GM19238 (cell line): ENCODE data around the gene RAB2B.
"Not testable (repeated sequence)": the region's sequence is repeated elsewhere in the genome, so short reads cannot be mapped to it uniquely, and the experiment has no call there.

Source experiments
- DNase-seq: peaks from one replicate; pipeline ENCODE4 v3.0.0; 2011; ENCODE audit warnings: low spot score; ENCODE audit not compliant: insufficient read length

RAB2B gene

DNA sequence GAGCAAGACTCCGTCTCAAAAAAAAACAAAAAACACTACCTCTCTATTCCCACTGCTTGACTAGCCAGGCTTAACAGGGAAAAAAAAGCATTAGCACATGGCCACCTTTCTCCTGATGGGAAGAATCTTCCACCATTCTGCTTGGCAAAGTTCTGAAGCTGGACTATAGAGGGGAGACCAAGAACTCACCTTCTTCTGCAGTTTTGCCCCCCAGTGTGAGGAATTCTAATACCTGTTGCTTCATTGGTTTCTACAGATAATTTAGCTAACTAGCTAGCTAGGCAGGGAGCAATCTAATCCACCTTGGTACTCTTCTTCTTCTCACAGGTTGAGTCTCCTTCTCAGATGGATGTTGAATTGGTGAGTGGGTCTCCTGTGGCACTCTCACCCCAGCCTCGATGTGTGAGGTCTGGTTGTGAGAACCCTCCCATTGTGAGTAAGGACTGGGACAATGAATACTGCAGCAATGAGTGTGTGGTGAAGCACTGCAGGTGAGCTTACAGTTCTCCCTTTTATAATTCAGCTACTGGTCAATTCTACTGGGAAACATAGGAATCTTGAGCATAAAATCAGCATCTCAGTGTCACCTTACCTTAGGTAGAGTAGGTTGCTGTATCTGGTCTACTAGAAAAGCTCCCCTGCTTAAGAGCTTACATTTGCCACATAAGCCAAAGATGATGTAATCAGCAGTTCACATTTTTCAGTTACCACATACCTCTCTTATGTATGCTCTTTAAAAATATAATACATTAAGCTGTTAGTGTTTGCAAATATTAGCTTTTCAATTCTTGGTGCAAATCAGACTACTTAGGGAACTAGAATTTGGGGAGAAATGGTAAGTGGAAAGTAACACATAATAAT lies 18.4 kb upstream of the RAB2B start:
- DNase-seq, result no peak

DNA sequence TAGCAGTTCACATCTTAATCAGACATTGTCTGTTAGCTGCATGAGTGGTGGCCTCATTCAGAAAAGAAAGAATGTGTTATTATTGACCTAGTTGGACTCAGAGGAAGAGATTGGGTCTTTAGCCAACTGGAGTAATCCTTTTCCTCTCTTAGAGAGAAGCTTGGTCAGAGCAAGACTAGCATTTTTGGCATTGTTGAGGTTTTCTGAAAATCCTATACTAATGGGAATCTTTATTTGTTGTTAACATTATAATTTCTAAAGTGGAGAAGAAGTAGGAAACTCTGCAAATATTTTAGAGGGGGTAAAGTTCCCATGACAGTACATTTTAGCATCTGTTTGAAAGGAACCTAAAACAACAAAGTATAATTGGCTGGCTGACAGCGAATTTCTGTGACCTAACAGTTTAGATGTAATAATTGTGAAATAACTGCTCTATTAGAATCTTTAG lies 9.9 kb upstream of the RAB2B start:
- no peak for DNase-seq

DNA sequence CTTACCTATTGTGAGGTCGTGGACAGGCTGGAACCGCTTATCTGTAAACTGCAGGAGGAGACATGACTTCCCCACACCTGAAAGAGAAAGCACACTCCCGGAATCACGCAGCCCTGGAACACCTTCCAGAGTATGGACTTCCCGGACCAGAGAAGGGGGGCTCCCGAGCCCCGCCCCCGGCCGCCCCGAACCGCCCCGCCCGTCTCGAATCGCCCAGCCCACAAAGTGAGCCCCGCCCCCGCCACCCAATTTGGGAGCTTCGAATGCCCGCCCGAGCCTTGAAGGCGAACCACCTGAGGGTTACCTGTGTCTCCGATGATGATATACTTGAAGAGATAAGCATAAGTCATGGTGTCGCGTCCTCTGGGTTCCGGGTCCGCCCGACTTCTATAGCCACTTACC lies 235 bp downstream of the RAB2B start:
- DNase-seq, result peak; percentile 37

DNA sequence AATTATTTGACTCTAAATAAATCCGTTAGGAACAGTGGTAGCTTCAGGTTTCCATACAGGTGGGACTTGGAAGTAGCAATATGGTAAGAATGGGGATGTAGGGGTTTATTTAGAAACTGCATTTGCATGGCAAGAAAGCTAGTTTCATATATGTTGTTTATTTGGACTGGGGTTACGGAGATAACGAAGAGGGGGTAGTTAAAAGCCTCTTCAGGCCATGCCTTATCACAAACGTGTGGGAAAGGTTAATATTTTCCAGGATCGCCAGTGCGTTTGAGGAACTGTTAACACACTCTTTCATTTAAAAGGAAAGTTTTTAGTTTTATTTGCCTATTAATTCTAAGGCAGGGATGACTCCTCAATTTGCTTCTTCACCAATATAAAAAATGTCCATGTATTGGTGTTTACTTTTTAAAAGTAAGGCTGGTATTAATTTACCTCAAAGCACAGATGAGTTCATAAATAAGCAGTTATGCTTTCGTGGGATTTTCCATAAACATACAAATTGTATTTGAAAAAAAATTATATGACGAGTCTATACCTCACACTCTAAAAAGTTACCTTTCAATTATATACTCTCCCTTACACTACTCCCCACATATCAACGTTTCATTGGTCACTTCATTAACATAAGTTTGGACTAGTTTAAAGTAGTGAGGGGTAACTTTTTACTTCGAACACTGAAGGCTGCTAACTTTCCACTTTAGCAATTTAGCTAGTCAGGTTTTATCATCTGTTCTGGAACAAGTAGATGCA lies 814 bp downstream of the RAB2B start:
- no peak for DNase-seq

DNA sequence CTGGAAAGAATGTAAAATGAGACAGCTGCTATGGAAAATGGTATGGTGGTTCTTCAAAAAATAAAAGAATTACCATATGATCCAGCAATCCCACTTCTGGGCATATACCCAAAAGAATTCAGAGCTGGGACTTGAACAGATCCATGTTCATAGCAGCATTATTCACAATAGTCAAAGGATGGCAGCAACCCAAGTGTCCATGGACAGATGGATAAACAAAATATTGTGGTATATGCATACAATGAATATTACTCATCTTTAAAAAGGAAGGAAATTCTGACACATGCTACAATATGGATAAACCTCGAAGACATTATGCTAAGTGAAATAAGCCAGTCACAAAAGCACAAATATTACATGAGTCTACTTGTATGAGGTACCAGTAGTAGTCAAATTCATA lies 9.1 kb downstream of the RAB2B start:
- DNase-seq, result no peak

DNA sequence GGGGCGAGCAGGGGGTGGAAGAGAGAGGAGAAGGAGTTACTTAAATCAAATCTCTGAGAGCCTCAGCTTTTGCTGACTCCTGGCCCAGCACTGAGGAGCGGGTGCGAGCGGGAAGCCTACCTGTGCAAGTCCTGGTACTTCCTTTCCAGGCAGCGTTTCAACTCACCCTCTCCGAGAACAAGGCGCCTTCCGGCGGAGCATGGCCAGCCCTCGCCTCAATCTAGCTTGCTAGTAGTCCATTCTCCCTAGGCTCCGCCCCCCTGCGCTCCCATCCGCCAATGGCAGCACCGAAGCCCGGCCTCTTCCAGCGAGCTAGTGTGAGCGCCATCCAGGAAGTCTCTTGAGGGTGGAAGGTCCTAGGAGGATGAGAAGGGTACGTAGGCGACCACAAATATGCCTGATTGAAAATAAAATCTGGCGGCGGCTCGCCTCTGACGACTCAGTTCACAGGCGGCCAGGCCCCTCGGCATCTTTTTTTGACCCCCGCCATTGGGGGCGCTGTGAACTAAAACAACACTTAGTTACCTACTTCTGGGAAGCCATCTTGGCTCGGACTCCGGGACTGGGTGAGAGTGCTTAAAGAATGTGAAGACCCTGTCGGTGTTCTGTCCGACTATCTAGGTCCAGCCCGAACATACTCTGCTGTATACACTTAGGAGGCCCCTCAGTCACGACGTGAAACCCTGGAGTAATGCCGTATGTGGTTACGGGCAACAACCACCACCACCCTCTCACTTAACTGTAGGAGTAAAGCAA lies 20.7 kb downstream of the RAB2B start, which contains the start of gene CHD8:
TSS of gene CHD8 (minus strand) at position 212 of the 756 bp plus-strand sequence. CDS start 24,480 bp downstream, outside the sequence.
- DNase-seq, result peak; percentile 96

DNA sequence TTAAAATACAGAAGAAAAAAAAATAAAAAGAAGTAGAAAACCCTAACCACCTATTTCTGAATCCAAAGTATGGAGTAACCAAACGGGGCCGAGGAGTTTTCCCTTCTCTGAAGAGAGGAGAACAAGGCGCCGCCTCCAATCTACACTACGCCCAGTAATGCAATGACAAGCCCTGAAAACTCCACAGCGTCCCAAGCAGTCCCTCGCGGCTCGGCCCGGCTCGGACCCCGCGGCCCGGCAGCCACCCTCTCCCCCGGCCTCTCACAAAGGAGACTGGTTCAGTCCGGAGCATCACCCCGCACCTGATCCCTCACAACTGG lies 21.2 kb downstream of the RAB2B start:
- no peak for DNase-seq

DNA sequence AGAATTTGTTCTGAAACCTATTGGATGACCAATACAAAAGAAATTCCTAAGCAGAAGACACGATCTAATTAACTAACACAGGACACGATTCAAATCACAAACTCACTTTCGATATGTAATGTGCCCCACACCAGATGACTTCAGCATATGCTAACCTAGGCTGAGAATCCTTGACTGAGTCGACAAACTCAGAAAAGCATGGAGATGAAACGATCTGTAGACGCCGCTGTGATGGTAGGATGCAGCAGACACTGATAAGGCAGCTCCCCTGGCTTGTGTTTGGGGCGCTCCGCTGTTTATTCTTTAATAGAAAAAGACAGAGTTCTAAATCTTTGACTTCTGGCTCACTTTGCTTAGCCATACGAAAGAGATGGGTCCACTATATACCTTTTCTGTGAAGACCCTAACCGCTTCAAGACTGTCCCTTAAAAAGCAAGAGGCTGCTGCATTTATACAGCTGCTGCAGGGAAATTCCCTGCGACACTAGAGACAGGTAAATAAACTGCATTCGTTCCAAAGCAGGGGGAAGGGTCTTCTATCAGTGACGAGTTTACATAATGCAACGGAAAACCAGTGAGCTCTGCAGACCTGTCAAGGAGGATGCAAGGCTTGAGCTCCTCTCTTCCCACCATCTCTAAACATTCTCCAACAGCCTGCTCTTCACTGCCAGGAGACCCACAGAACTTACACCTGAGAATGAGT lies 21.8 kb downstream of the RAB2B start:
- DNase-seq, result no peak

DNA sequence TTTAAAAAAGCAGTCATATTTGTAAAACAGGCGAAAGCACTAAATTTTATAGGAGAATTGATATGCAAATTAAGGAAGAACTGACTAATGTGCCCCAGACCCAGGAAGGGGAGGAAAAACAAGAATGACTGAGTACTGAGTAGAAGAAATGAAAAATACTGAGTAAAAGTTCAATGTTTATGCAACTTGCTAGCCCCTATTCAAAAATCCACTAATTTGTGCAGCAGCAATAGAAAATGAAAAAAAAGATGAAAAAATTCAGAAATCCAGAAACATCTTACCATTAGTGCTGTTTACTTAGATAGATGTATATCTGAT lies 26.9 kb downstream of the RAB2B start:
- no peak for DNase-seq

DNA sequence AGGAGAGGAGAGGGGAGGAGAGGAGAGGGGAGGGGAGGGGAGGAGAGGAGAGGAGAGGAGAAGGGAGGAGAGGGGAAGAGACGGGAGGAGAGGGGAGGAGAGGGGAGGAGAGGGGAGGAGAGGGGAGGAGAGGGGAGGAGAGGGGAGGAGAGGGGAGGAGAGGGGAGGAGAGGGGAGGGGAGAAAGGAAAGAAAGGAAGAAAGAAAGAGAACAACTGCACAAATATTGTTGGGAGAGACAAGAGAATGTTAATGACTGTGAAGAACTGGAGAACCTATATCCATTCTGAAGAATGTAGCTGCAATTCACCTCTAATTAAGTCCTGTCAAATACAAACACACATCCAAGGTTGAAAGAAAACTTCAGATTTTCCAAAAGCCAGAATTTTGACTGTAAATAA lies 34.1 kb downstream of the RAB2B start:
- not testable (repeated sequence) for DNase-seq

DNA sequence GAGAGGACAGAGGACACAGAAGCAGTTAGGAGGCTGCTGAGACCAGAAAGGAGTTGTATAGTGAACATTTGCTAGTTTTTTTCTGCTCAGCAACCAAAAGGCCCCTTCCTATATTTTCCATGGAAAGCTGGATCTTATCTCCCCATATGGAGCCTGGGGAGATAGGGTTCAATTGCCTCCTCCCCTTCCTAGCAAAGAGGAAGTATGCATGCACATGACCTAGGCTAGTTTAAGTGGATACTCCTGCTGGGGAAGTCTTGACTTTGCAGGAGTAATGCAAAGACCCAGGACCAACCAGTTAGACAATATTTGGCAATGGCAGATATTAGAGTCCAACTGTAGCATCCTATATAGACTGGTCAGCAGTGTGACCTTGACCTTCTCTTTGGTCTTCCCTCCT lies 35.9 kb downstream of the RAB2B start:
- no peak for DNase-seq

DNA sequence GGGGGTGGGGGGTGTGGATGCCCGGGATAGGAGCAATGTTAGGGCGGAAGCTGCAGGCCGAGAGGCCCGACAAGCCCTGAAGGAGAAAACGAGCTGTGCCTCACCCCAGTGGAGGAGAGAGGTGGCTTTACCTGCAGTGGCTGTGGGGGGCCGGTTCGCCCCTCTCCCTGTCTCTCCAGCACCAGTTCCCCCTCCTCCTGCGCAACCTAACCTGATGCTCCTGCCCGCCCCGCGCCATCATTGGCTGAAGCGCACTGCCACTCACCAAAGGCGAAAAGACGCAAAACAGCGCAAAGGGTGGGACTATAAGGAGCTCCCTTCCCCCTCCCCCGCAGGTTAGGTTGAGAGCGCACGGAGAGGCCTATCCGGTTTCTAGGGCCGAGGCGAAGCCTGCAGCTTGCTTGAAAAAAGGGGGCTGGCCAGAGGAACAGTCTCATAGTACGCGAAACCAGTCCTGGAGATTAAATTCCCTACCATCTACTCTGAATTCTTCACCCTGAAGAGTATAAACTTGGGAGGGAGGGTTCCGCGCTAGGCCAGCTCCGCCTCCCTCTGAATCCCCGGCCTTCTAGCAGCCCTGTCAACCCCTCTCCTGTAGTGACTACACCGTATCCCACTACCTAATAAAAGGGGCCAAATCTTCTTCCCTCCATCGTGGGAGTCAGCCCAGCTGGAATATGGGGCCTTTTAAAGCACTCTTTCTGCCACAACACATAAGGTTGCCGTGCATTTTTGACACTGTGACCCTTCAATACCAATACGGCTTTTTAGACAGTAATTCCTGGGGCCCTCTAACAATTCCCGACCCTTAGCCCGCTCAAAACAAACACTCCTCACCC lies 39.5 kb downstream of the RAB2B start:
- DNase-seq, result peak; percentile 87

DNA sequence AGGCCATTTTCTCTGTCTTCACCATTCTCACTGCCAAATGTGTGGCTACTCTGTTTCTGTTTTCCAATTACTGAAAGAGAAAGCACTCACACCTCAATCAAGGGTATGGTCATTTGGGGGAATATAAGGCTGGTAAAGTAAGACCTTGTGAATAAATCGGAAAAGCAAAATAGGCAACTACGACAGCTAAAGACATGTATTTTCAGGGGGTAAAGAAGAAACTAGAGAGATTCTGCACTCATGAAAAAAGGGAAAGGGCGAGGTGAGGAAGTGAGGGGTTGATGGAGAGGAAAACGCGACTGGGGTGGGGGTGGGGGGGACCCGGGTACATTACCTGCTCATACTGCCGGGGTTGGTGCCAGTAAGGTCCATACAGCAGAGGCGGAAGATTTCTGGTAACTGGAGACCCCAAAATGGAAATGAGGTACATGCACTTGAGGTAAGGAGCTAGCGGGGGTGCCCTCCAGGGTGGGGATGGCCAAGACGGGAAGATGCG lies 40.1 kb downstream of the RAB2B start:
- no peak for DNase-seq

DNA sequence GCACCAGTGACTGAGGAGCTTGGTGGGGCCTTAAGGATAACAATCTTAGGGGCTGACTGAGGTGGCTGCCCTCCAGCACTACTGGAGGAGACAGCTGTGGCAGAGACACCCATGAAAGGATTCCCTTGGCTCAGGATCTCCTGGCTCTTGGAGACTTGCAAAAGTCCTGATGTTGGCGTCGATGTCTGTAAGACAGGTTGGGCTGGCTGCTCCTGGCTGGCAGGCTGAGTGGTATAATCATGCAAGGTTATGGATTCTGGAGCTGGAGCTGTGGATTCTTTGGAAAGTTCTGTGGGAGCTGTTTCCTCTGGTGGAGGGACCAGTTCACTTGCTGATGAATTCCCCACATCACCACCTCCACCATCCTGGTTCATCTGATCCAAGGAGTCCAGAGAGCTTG lies 45.6 kb downstream of the RAB2B start:
- no peak for DNase-seq

DNA sequence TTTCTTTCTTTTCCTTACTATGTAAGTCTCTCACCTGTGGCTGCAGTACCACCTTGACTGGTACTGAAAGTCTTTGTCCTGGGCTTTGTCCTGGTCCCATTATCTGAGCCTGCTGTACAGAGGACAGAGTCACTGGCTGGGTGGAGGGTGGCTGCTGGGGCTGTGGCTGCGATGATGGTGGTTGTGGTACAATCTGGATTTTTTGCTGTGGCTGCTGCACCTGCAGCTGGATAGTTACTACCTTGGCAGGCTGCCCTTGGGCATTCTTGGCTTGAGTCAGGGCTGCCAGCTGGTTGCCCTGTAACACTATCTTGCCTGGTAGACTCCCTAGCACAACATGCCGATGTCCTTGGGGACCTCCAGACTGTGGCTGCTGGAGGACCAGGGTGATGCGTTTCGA lies 47.8 kb downstream of the RAB2B start:
- no peak for DNase-seq

DNA sequence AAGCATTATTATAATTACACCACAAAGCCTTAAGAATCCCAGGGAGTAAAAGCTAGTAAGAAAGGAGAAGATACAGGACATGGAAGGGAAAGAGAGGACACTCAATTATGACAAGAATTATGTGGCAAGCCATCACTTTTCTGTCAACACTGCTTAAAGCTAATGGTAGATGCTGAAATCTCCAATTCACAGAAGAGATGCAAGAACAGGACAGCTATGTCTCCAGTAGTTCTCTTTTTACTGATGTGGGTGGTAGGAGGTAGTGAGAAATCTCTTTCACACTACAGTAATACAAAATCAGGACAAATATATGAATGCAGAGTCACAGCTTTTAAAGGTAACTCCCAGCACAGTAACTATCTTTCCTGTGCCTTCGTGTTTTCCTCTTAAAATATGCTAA lies 50.1 kb downstream of the RAB2B start:
- no peak for DNase-seq

DNA sequence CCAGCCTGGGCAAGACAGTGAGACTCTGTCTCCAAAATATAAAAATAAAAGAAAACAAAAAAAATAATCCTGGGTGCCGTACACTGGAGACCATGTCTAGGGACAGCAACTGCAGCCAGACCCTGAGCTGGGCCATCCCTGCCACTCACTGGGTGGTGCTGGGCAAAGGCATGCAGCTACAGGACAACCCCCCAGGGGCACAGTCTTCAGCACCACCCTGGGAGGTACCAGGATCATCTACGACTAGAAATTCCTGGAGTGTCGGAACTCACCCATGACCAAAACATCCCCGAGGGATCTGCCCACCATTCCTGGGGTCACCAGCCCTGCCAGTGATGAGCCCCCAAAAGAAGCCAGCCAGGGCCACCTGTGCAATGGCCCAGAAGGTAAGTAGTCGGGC lies 57.2 kb downstream of the RAB2B start:
- no peak for DNase-seq

DNA sequence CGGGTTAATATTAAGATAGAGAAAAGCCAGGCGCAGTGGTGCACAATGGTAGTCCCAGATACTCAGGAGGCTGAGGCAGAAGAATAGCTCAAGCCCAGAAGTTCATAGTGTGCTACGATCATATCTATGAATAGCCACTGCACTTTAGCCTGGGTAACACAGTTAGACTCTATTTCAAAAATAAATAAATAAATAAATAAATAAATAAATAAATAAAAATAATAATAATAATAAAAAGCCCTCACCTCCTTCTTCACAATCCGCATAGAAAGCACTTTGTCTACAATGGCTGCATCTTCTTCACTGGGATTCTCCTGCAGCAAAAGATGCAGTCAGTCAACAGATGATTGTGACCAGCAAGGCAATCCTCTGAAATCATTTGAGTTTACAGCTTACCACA lies 61.4 kb downstream of the RAB2B start:
- no peak for DNase-seq

DNA sequence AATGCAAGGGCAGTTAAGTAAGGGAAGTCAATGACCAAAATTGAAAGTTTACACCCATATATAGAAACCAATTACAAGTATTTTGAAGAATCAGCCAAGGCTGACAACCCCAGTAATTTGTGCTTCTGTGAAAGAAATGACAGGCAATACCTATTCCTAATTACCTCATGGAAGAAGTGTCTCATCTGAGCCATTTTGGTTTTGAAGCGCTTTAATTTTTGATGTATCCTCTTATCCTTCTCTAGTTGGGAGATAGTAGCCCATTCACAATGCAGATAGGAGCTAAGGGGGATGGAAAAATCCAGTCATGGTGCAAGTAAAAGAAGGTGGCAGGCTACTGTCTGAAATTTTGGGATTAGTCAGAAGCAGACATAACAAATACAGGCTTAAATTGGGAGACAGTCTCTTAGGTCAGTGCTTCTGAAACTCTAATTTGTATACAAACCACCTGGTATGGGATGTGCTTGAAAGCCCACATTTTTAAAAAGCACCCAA lies 62.6 kb downstream of the RAB2B start:
- no peak for DNase-seq
